Psoas muscle (tissue), 8 donors: ENCODE results near the gene COL4A2. TPM values are rescaled to one million over a fixed set of nuclear protein-coding genes. Genes with fewer than 3 reads are reported as not detected.
A peak's percentile ranks its signal among the peaks of the same experiment; 100 is the strongest.

Source experiments
- ATAC-seq, 4 donors: fragments of 200-7000 bp; cut with Tn5 transposase; one replicate each; pipeline ENCODE4 v1.9.1; 2020; ENCODE audit warnings: moderate library complexity in 3 of 4, mild to moderate bottlenecking in 2 of 4
- DNase-seq, 2 donors: peaks; one replicate each; pipeline ENCODE4 v3.0.0-alpha.2; 2020
- H3K27ac ChIP-seq: fragments of 200-600 bp; one replicate; pipeline ENCODE4 v1.8.0; 2022
- H3K27me3 ChIP-seq, 3 donors: fragments of 200-600 bp in 1 of 3; one replicate each; pipeline versions ENCODE4 v1.6.1 to v1.8.0; 2013 to 2022; ENCODE audit warnings: low read length in 2 of 3, mild to moderate bottlenecking in 2 of 3, moderate library complexity in 1 of 3; ENCODE audit not compliant: insufficient read depth in 3 of 3
- H3K36me3 ChIP-seq, 2 donors: fragments of 200-600 bp in 1 of 2; one replicate each; pipeline versions ENCODE4 v1.6.1 to v1.8.0; 2013 to 2022; ENCODE audit warnings: low read depth in 1 of 2, mild to moderate bottlenecking in 1 of 2, moderate library complexity in 1 of 2; ENCODE audit not compliant: insufficient read depth in 1 of 2
- H3K4me1 ChIP-seq: fragments of 200-600 bp; one replicate; pipeline ENCODE4 v1.8.0; 2022
- H3K4me3 ChIP-seq: fragments of 200-600 bp; one replicate; pipeline ENCODE4 v1.8.0; 2022; ENCODE audit warnings: mild to moderate bottlenecking
- H3K9me3 ChIP-seq: fragments of 200-600 bp; one replicate; pipeline ENCODE4 v1.8.0; 2022
- WGBS, 3 donors: extraction: QIAGEN DNeasy Blood & Tissue Kit; methylation state at CpG; one replicate each; pipeline versions ENCODE4 v1.1.6 to v1.1.7; 2013; 5-methylcytosine and 5-hydroxymethylcytosine counted together
- intact Hi-C, 2 donors: fragments of 100-400 bp; cut with DNase I; formaldehyde crosslinking; loops; one replicate each; pipeline versions ENCODE4 v1.11.0 to v1.14.2; 2022
- polyA plus RNA-seq, 3 donors: library from polyadenylated mRNA; stranded (reverse); fragments of 200-250 nt; gene quantifications; one replicate each; pipeline ENCODE4 v1.2.3, GENCODE V29; 2013
- total RNA-seq, 4 donors: library from RNA; stranded (reverse); fragmentation: NEBNext Ultra II Directional in 2 of 4; extraction: Animal tissue kit (Norgen Biotek cat#: 25700) in 2 of 4; gene quantifications; one replicate each; pipeline versions ENCODE4 v1.2.1 to v1.2.4, GENCODE V29; 2021 to 2023
- TF ChIP-seq, protein P1 (sequence below): fragments of 200-600 bp; IDR thresholded peaks from one replicate; pipeline ENCODE4 v1.8.0; 2022; ENCODE audit warnings: antibody characterized with exemption
- donor health status: healthy with polysubstance abuse.
- donor health status: DM: no; HTN: no; CAD: no; lungs with moderate emphysema.
- donor health status: Bipolar disorder and iron deficiency.
- donor health status: healthy.
- donor health status: DM: yes; HTN: yes; CAD: no.
- donor health status: DM: no; HTN: no; CAD: no.
- donor health status: DM: no; HTN: no; CAD: no.
- donor health status: DM: yes; HTN: yes; CAD: no.

The COL4A2 gene
- total and polyA plus RNA-seq, 7 donors, result 25.8 to 84.5 (median 57.8) TPM

- Histone ChIP-seq H3K4me3 (peak overlapping the region; percentile 50), H3K4me1 (peaks cover 19% of the 10 kb centered on the region), H3K36me3 (no peaks in the 10 kb centered on the region), H3K27me3 (peaks cover 0 to 3% (median 0%) of the 10 kb centered on the region in 3 donors), H3K27ac (peak overlapping the region; percentile 69), H3K9me3 (peaks cover 3% of the 10 kb centered on the region)
- DNase-seq (peak; percentile 42 to 61), ATAC-seq (peak; percentile 54 to 62 (median 58))
- WGBS, 3 donors, result 10 to 18% (median 15%) methylated on average over 24 to 25 of the region's 25 CpGs
- TF ChIP-seq, protein P1, sequence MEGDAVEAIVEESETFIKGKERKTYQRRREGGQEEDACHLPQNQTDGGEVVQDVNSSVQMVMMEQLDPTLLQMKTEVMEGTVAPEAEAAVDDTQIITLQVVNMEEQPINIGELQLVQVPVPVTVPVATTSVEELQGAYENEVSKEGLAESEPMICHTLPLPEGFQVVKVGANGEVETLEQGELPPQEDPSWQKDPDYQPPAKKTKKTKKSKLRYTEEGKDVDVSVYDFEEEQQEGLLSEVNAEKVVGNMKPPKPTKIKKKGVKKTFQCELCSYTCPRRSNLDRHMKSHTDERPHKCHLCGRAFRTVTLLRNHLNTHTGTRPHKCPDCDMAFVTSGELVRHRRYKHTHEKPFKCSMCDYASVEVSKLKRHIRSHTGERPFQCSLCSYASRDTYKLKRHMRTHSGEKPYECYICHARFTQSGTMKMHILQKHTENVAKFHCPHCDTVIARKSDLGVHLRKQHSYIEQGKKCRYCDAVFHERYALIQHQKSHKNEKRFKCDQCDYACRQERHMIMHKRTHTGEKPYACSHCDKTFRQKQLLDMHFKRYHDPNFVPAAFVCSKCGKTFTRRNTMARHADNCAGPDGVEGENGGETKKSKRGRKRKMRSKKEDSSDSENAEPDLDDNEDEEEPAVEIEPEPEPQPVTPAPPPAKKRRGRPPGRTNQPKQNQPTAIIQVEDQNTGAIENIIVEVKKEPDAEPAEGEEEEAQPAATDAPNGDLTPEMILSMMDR, result no peak
- intact Hi-C loops, result no loop called here
These were observed 80.5 kb downstream of the COL4A2 start for GRCh38 chr13:110387451-110388107.

DNA sequence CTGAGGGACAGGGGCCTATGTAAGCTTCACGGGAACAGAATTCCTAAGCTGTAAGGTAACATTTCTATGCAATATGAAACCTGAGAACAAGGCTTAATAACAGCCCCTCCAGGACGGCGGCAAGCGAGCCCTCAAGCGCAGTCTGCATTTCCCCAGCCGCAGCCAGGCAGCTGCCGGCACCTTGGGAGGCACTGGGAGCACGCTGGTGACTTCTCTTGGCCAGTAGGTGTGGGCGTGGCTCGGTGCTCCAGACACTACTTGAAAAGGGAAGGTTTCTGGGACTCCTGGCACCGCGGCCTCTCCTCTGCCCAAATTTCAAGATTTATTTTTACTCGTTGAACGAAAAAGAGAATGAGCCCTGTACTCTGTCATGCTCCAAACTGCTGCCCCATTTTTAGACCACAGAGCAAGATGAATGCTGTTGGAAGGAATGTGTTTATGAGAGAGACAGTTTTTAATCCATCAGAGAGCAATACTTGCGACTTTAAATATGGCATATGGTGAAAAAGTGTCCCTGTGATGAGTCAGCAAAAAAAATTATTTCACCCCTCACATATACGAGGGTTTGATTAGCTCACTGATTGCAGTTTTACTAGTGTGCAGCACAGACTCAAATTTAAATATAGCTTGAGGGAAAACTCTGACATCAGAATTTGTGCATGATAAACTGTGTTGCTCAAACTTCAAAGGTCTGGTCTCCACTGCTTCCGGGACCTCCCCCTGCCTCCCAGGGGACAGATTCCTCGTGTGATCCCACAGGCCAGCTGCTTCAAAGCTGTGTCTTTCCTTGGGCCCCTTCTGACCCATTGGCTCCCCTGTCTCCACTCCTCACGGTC, 81.2 kb downstream of the COL4A2 start:
- H3K4me3 ChIP-seq, result peak overlapping the region; percentile 50
- ATAC-seq, result peak; percentile 45 to 74 (median 64)
- intact Hi-C loops, result no loop called here
- 12 to 17% (median 15%) methylated on average over 19 of the region's 19 CpGs for WGBS, 3 donors
- H3K4me1 ChIP-seq, result peaks cover 19% of the 10 kb centered on the region
- peaks cover 0 to 3% (median 0%) of the 10 kb centered on the region in 3 donors for H3K27me3 ChIP-seq
- TF ChIP-seq, protein P1, result no peak
- peak overlapping the region; percentile 69 for H3K27ac ChIP-seq
- peaks cover 3% of the 10 kb centered on the region for H3K9me3 ChIP-seq
- no peaks in the 10 kb centered on the region for H3K36me3 ChIP-seq
- DNase-seq, result peak; percentile 43 to 67

- Histone ChIP-seq H3K27ac (peak overlapping the region; percentile 33), H3K36me3 (no peaks in the 10 kb centered on the region), H3K27me3 (peaks cover 0 to 3% (median 0%) of the 10 kb centered on the region in 3 donors), H3K4me3 (no peak overlapping the region), H3K4me1 (peaks cover 19% of the 10 kb centered on the region), H3K9me3 (peaks cover 3% of the 10 kb centered on the region)
- WGBS, 3 donors, result 75 to 91% (median 81%) methylated on average over 5 of the region's 5 CpGs
- TF ChIP-seq, protein P1, result no peak
- intact Hi-C loops, result no loop called here
- ATAC-seq (no peak), DNase-seq (no peak)
These were observed 83.5 kb downstream of the COL4A2 start for GRCh38 chr13:110390567-110390966.

DNA sequence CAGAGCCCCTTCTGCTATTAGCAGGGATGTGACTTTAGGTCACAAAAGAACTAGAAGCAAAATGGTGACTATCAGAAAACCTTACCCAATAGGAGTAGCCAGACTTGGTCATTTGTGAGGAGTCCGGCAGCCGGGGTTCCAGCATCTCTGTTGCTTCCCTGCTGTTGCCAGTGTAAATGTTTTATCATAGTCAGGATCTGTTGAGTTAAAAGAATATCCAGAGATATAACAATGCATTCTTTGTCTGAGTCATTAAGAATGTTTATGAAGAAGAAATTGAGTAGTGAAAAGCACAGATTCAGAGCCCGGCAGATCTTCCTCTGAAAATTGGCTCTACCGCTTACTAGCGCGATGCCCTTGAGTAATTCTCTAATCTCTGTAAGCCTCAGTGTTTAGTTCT, 84.2 kb downstream of the COL4A2 start:
- Histone ChIP-seq H3K4me3 (no peak overlapping the region), H3K27ac (peak overlapping the region; percentile 21), H3K36me3 (no peaks in the 10 kb centered on the region), H3K4me1 (peaks cover 19% of the 10 kb centered on the region), H3K27me3 (peaks cover 0 to 4% (median 3%) of the 10 kb centered on the region in 3 donors), H3K9me3 (peaks cover 3% of the 10 kb centered on the region)
- TF ChIP-seq, protein P1, result no peak
- DNase-seq (no peak), ATAC-seq (no peak)
- 90 to 92% (median 91%) methylated on average over 6 of the region's 6 CpGs for WGBS, 3 donors
- intact Hi-C loops, result no loop called here
